NCI-H1092 (cell line): ENCODE measurements around the gene OSBPL3.

Source experiments
- DNase-seq: peaks from one replicate; lab custom pipeline; 2025; lab: John Stamatoyannopoulos, UW

The OSBPL3 gene

GRCh38 chr7:24861336-24861735 lies 118.6 kb downstream of the OSBPL3 start:
- no peak for DNase-seq

GRCh38 chr7:24860611-24861010 lies 119.4 kb downstream of the OSBPL3 start:
- DNase-seq, result no peak

DNA sequence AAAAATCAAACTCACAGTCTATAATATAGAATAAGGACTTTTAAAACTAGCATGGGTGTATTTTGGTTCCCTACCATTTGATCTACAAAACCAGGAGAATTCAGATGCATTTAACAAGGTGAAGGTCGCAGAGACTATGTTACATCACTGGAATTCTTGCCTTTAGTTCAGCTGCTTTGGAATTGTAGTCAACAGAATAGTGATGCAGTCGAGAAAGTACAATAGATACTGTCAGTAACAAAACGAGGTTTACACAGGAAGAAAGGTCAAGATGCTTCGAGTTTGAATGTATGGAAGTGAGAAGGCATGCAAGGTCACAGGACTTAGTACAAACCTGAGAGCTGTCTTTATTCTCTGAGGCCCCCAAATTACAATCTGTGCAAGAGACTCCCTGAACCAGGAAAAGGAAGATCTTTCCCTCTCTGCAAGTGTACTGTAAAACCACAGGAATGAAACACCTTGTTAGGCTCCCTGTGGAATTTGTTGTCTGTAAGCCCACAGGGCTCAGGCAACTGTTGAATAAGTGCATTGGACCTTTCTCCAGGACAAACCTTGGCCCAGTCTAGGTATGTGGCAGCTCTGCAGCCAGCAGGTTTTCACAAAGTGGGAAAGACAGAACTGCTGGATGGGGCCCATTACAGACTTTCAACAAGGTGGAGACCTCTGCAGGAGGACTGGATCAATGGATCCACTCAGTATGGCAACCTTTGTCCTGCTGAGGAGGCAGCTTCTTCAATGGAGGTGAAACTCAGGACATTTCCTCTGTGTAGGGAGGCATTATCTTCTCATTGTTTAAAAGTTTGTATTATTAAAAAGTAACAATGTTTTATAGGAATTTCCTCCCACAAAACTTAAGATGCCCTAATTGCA lies 121.6 kb downstream of the OSBPL3 start:
- DNase-seq, result no peak

GRCh38 chr7:24857623-24858022 lies 122.4 kb downstream of the OSBPL3 start:
- DNase-seq, result no peak

GRCh38 chr7:24854866-24855265 lies 125.1 kb downstream of the OSBPL3 start:
- no peak for DNase-seq

DNA sequence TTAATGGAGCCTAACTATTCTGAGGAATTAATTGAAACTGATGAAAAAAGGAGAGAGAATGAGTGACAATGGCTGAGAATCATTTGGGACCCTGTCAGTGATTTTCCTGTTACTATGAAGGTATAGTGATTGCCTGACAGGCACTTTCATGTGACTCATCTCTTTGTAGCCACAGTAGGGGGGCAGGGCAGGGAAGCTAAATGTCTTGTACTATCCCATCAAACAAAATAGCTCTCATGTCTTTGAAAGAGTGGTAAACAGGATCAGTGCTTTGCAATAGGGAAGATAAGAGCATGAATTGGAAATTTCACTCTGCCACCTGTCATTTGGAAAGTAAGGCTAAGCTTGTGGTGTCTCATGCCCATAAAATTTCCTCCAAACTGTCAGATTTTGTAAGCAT lies 128.2 kb downstream of the OSBPL3 start:
- no peak for DNase-seq

GRCh38 chr7:24848878-24849277 lies 131.1 kb downstream of the OSBPL3 start:
- no peak for DNase-seq

- DNase-seq, result no peak
Observed at GRCh38 chr7:24847754-24848153, 132.2 kb downstream of the OSBPL3 start.

DNA sequence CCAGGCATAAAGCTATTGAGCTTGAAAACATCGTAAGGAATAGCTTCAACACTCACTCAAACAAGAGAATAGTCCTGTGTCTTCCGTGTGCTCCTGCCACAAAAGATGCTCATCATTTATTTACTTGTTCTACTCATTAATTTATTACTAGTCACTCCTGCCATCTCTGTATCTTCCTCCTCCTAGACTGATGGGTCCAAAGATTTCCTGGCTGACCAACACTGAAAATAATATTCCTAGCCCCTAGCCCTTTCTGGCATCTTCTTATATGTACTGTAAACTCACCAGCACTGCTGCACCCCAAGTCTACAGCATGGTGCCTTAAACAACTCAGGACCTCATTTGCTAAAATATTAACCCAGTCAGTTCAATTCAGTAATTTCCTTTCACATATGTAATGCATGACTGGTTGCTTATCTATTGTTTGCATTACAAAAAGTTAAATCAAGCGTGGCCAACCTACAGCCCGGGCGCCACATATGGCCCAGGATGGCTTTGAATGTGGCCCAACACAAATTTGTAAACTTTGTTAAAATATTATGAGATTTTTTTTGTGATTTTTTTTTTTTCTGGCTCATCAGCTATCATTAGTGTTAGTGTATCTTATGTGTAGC lies 136.1 kb downstream of the OSBPL3 start:
- no peak for DNase-seq

- DNase-seq, result no peak
Observed at GRCh38 chr7:24842449-24843241, 137.3 kb downstream of the OSBPL3 start.

- DNase-seq, result no peak
Observed at GRCh38 chr7:24842029-24842428, 137.9 kb downstream of the OSBPL3 start.

DNA sequence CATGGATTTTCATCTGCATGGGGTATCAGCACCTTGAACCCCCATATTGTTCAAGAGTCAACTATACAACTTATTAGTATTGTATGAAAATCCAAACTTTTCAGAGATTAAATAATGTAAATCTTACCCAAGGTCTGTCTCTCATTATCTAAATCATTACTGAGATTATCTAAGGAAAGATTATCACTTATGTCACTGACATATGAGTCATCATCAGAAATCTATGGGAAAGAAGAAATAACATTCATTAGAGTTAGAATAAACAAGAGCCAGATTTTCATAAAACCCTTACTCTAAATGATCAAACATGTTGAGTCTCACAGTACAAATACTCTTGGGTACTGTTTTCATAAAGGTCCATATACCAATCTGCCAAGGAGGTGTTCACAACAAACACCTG lies 139.4 kb downstream of the OSBPL3 start:
- DNase-seq, result no peak

GRCh38 chr7:24836084-24836483 lies 143.9 kb downstream of the OSBPL3 start:
- DNase-seq, result no peak

DNA sequence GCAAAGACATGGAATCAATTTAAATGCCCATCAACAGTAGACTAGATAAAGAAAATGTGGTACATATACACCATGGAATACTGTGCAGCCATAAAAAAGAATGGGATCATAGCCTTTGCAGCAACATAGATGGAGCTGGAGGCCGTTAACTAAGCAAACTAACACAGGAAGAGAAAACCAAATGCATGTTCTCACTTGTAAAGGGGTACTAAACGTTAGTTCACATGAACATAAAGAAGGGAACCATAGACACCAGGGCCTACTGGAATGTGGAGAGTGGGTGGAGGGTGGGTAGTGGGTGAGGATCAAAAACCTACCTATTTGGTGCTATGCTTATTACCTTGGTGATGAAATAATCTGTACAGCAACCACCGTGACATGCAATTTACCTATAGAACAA lies 144.3 kb downstream of the OSBPL3 start:
- DNase-seq, result no peak

DNA sequence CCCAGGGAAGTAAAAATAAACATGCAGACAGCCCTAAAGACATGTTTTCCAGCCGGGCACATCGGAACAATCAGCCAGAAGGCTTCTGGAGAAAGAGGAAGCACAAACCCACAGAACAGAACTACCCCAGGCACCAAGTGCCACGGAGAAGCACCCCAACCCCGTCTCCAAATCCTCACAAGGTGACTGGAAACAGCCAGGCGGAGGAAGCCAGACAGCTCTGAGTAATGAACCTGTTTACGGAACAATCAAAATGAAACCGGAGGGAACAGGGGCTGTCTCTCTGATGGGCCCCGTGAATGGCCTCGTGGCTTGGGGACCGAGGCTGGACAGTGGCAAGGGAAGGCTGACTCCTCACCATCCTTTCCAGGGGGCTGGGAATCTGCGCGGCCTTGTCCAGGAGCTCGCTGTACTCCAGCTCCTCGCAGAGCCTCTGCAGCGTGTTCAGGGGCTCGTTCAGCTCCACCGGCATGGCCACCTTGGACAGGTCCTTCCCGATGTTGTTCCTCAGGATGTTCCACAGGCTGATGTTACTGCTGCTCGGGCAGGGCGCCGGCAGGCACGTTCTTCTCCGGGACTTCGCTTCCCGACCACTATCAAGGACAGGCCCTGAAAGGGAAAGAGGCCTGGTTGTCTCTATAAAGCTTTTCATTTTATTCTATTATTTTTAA lies 145.7 kb downstream of the OSBPL3 start:
- no peak for DNase-seq

- DNase-seq, result no peak
Observed at GRCh38 chr7:24833549-24833948, 146.4 kb downstream of the OSBPL3 start.

- no peak for DNase-seq
Observed at GRCh38 chr7:24831240-24831639, 148.7 kb downstream of the OSBPL3 start.

GRCh38 chr7:24830440-24831050 lies 149.4 kb downstream of the OSBPL3 start:
- DNase-seq, result peak; percentile 52

DNA sequence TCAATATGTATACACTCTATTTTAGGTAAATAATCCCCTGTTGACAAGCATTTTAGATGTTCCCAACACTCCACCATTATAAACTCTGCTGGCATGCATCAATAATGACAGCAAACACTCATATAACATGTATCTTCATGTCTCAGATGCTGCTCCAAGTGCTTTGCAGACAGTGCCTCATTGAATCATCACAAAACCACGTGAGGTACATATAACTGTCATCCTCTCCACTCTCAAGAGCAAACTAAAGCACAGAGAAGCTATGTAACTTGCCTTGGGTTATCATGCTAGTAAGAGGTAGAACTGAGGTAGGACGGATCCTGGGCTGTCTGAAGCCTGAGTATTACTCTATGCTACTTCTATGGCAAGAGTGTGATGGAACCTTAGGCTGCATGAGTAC lies 150.2 kb downstream of the OSBPL3 start:
- DNase-seq, result no peak

GRCh38 chr7:24828891-24829661 lies 150.9 kb downstream of the OSBPL3 start:
- DNase-seq, result no peak

GRCh38 chr7:24827589-24827988 lies 152.4 kb downstream of the OSBPL3 start:
- no peak for DNase-seq
